Large intestine (tissue), 3 donors: ENCODE results near the gene MEMO1. TPM values are rescaled to one million over a fixed set of nuclear protein-coding genes. Genes with fewer than 3 reads are reported as not detected.
A peak's percentile ranks its signal among the peaks of the same experiment; 100 is the strongest.

Source experiments
- DNase-seq, 2 donors: peaks; one replicate each; pipeline versions ENCODE4 v3.0.0 to v3.0.0-alpha.2; 2013
- H3K27ac ChIP-seq: one replicate; pipeline ENCODE4 v1.5.1; 2013; ENCODE audit warnings: low read length
- H3K27me3 ChIP-seq: 2 replicates; pipeline ENCODE4 v1.6.1; 2013; ENCODE audit warnings: low read length; ENCODE audit not compliant: control insufficient read depth, insufficient read depth
- H3K36me3 ChIP-seq: 2 replicates; pipeline ENCODE4 v1.6.1; 2013; ENCODE audit warnings: low read length; ENCODE audit not compliant: control insufficient read depth, insufficient read depth
- H3K4me1 ChIP-seq: one replicate; pipeline ENCODE4 v1.6.1; 2013; ENCODE audit warnings: low read length; ENCODE audit not compliant: control insufficient read depth, insufficient read depth
- H3K4me3 ChIP-seq: one replicate; pipeline ENCODE4 v1.5.1; 2013; ENCODE audit warnings: low read length
- H3K9me3 ChIP-seq: one replicate; pipeline ENCODE4 v1.6.1; 2013; ENCODE audit warnings: mild to moderate bottlenecking, low read depth, low read length, moderate library complexity; ENCODE audit not compliant: control insufficient read depth
- WGBS: methylation state at CpG from one replicate; pipeline ENCODE4 v1.1.5; 2013; ENCODE audit warnings: low lambda C conversion rate; ENCODE audit not compliant: insufficient coverage; 5-methylcytosine and 5-hydroxymethylcytosine counted together
- polyA plus RNA-seq: library from polyadenylated mRNA; unstranded; fragments of 120-200 nt; gene quantifications from one replicate; pipeline ENCODE4 v1.2.1, GENCODE V29; 2013

MEMO1 gene
- polyA plus RNA-seq, 1 donor, result 38.3 TPM

DNA sequence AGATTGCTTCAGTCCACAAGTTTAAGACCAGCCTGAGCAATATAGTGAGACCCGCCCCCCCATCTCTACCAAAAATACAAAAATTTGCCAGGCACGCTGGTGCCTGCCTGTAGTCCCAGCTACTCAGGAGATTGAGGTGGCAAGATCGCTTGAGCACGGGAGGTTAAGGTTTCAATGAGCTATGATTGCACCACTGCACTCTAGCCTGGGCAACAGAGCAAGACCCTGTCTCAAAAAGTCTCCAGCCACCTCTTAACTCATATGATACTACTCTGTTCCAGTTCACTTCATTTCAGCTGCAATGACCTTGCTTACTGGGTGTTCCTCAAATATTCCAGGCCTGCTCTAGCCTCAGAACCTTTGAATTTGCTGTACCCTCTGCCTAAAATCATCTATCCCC, 11.4 kb downstream of the MEMO1 start:
- H3K27ac ChIP-seq, result no peak overlapping the region
- H3K27me3 ChIP-seq, result no peaks in the 10 kb centered on the region
- no peak overlapping the region for H3K4me3 ChIP-seq
- H3K36me3 ChIP-seq, result no peaks in the 10 kb centered on the region
- WGBS, result no CpG with 5 or more reads among the region's 4 CpGs
- no peaks in the 10 kb centered on the region for H3K4me1 ChIP-seq
- H3K9me3 ChIP-seq, result peaks cover 2% of the 10 kb centered on the region
- no peak for DNase-seq

DNA sequence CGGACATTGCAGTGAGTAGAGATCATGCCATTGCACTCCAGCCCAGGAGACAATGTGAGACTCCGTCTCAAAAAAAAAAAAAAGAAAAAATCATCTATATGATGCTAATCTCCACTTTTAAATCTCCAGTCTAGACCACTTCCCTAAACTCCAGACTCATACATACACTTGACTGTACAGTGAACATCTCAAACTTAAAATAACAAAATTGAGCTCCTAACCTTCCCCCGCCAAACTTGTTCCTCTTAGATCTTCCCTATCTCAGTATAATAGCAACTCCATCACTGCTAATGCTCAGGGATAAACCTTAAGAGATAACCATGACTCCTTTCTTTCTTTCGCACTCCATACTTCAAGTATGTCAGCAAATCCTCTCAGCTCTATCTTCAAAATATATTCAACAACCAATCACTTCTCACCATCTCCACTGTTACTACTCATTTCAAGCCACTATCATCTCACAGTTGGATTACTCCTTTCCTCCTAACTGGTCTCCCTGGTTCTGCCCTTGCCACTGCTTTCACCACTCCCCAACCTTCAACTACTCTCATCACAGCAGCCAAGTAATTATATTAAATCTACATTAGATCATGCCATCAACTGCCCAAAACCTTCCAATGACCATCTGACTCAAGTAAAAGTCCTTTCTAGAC, 12.0 kb downstream of the MEMO1 start:
- H3K27me3 ChIP-seq, result no peaks in the 10 kb centered on the region
- H3K4me1 ChIP-seq, result no peaks in the 10 kb centered on the region
- H3K36me3 ChIP-seq, result no peaks in the 10 kb centered on the region
- DNase-seq, result no peak
- WGBS, result 83% methylated on average over 1 of the region's 4 CpGs
- no peak overlapping the region for H3K27ac ChIP-seq
- H3K4me3 ChIP-seq, result no peak overlapping the region
- H3K9me3 ChIP-seq, result peaks cover 2% of the 10 kb centered on the region

DNA sequence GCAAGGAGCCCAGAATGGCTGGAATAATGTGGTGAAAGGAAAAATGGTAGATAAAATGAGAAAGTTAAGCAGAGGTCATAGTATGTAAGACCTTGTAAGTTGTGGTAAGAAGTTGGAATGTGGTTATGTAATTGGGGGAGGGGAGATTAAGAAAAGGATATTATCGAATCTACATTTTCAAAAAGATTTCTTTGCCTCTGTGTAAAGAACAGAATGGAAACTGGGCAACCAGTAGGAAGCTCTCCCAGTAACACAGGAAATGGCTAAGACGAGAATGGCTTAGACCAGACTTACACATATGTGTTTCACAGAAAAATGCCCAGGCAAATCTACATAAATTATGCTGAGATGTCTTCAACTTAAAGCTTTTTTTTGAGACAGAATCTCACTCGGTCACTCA, 13.2 kb downstream of the MEMO1 start:
- no peaks in the 10 kb centered on the region for H3K36me3 ChIP-seq

DNA sequence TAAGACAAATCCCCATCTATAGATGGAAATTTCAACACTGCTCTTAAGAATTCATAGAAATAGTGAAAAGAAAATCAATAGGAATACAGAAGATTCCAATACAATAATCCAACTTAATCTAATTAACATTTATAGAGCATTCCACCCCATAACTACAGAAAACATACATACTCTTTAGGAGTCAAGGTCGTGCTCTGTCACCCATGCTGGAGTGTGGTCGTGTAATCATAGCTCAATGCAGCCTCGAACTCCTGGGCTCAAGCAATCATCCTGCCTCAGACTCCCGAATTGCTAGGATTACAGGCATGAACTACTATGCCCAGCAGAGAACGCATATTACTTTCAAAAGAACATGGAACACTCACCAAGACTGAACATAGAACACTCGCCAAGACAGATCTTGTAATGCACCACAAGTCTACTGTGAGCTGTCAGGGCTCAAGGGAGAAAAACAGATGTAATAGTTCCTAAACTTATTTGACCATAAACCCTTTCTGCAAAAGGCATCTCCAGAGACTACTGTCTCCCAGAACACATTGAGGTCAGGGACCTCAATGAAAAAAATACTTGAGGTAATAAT, 14.1 kb downstream of the MEMO1 start:
- Histone ChIP-seq H3K9me3 (peaks cover 2% of the 10 kb centered on the region), H3K27me3 (no peaks in the 10 kb centered on the region), H3K36me3 (no peaks in the 10 kb centered on the region), H3K4me1 (peaks cover 3% of the 10 kb centered on the region), H3K27ac (no peak overlapping the region), H3K4me3 (no peak overlapping the region)
- no CpG with 5 or more reads among the region's 6 CpGs for WGBS
- no peak for DNase-seq

More for the DNA sequence above, 13.2 kb downstream of the MEMO1 start:
- H3K4me1 ChIP-seq, result no peaks in the 10 kb centered on the region
- no peak overlapping the region for H3K27ac ChIP-seq
- DNase-seq, result no peak
- no peaks in the 10 kb centered on the region for H3K27me3 ChIP-seq
- peaks cover 2% of the 10 kb centered on the region for H3K9me3 ChIP-seq
- no CpG with 5 or more reads among the region's 3 CpGs for WGBS
- H3K4me3 ChIP-seq, result no peak overlapping the region

DNA sequence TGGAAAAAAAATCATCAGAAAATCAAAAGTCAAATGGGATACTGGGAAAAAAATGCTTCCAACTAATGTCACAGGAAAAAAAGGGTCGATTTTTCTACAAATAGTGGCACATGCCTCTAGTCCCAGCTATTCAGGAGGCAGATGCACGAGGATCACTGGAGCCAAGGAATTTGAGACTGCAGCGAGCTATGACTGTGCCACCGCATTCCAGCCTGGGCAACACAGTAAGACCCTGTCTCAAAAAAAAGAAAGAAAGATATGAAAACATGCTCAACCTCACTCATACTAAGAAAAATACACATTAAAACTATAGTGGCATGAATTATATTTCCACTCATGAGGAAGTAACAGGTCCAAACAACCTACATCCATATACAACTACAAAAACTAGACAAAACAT, 17.9 kb downstream of the MEMO1 start:
- no peak overlapping the region for H3K27ac ChIP-seq
- no peaks in the 10 kb centered on the region for H3K36me3 ChIP-seq
- no peaks in the 10 kb centered on the region for H3K27me3 ChIP-seq
- H3K9me3 ChIP-seq, result peaks cover 2% of the 10 kb centered on the region
- no peak for DNase-seq
- no CpG with 5 or more reads among the region's 4 CpGs for WGBS
- H3K4me1 ChIP-seq, result peaks cover 3% of the 10 kb centered on the region
- no peak overlapping the region for H3K4me3 ChIP-seq

DNA sequence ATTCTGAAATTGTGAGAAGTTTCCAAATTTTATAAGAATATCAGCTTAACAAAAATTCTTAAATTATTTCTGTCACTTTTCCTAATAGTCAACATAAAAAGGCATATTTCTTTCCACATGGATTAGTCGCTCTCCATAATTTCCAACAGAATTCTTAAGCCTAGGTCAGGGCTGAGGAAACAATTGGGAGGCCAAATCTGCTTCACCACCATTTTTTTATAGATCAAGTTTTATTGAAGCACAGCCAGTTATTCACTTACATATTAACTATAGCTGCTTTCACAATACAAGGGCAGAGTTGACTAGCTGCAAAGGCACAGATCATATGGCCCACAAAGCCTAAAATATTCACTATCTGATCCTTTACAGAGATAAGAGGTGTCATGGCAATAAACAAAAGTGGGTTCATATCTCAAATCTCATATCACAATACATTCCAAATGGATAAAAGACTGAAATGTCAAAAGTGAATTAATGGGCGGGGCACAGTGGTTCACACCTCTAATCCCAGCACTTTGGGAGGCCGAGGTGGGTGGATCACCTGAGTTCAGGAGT, 18.7 kb downstream of the MEMO1 start:
- H3K4me3 ChIP-seq, result no peak overlapping the region
- H3K27ac ChIP-seq, result no peak overlapping the region
- H3K9me3 ChIP-seq, result peaks cover 2% of the 10 kb centered on the region
- WGBS, result 90% methylated on average over 1 of the region's 3 CpGs
- peaks cover 3% of the 10 kb centered on the region for H3K4me1 ChIP-seq
- H3K36me3 ChIP-seq, result no peaks in the 10 kb centered on the region
- peak in 1 of 2 donors; percentile 45 for DNase-seq
- no peaks in the 10 kb centered on the region for H3K27me3 ChIP-seq

DNA sequence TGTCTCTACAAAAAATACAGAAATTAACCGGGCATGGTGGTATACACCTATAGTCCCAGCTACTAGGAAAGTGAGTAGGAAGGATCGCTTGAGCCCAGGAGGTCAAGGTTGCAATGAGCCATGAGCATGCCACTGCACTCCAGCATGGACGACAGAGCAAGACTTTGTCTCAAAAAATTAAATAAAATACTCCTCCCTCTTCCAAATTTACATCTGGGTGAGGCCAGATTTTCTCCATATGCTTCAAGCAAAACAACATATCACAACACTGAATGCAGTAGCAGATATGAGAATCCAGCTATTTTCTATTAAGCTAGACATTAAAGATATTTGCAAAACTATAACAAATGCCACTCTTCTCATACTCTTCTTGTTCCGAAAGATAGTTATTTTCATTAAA, 20.9 kb downstream of the MEMO1 start:
- Histone ChIP-seq H3K27ac (no peak overlapping the region), H3K4me3 (no peak overlapping the region), H3K27me3 (no peaks in the 10 kb centered on the region), H3K36me3 (no peaks in the 10 kb centered on the region), H3K9me3 (no peaks in the 10 kb centered on the region), H3K4me1 (peaks cover 3% of the 10 kb centered on the region)
- 83% methylated on average over 1 of the region's 4 CpGs for WGBS
- no peak for DNase-seq

DNA sequence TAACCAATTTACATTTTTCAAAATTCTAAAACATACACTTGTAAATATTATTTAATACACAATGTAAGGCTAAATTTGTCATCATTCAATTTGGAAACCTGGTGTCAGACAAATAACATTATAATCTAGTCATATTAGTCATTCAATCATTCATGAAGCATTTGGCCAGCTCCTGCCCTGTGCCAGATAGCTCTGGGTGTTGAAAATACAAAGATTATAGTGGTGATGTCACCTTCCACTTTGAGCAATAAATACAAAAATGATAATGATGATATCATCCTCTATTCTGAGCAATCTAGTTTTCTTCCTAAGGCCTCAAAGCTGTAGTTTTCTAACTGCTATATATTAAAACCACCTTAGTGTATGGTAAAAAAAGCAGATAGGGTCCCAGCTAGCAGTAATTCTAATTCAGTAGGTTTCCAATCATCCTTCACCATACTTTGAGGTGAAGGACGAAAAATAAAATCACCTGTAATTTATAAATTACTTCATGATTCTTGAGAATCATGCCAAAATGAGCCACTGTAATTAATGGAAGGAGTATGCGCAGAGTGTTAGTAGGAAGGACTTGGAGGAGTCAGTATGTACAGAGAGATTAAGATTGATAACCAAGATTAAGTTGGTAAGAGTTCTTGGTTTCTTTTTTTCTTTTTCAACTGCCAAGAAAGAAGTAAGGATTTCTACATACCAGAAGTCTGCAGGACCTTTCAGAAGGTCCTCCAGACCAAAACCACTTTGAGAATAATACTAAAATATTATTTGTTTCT, 23.2 kb downstream of the MEMO1 start:
- H3K27me3 ChIP-seq, result no peaks in the 10 kb centered on the region
- no peak overlapping the region for H3K27ac ChIP-seq
- no peaks in the 10 kb centered on the region for H3K36me3 ChIP-seq
- H3K4me3 ChIP-seq, result no peak overlapping the region
- H3K9me3 ChIP-seq, result peaks cover 2% of the 10 kb centered on the region
- no peak for DNase-seq
- H3K4me1 ChIP-seq, result peaks cover 3% of the 10 kb centered on the region
- 100% methylated on average over 2 of the region's 2 CpGs for WGBS

DNA sequence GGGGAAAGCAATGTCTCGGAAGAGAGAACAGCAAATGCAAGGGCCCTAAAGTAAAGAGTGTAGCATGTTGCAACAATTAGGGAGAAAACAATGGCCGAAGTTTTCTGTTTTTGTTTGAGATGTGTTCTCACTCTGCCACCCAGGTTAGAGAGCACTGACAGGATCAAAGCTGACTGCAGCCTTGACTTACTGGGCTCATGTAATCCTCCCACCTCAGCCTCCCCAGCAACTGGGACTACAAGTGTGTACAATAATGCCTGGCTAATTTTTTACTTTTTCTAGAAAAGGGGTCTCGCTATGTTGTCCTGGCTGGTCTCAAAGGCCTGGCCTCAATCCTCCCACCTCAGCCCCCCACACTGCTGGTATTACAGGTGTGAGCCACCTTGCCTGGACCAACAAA, 23.9 kb downstream of the MEMO1 start:
- no peak for DNase-seq
- Histone ChIP-seq H3K9me3 (peaks cover 2% of the 10 kb centered on the region), H3K36me3 (no peaks in the 10 kb centered on the region), H3K4me3 (no peak overlapping the region), H3K27ac (no peak overlapping the region), H3K4me1 (peaks cover 1% of the 10 kb centered on the region), H3K27me3 (no peaks in the 10 kb centered on the region)
- WGBS, result 93% methylated on average over 3 of the region's 3 CpGs

DNA sequence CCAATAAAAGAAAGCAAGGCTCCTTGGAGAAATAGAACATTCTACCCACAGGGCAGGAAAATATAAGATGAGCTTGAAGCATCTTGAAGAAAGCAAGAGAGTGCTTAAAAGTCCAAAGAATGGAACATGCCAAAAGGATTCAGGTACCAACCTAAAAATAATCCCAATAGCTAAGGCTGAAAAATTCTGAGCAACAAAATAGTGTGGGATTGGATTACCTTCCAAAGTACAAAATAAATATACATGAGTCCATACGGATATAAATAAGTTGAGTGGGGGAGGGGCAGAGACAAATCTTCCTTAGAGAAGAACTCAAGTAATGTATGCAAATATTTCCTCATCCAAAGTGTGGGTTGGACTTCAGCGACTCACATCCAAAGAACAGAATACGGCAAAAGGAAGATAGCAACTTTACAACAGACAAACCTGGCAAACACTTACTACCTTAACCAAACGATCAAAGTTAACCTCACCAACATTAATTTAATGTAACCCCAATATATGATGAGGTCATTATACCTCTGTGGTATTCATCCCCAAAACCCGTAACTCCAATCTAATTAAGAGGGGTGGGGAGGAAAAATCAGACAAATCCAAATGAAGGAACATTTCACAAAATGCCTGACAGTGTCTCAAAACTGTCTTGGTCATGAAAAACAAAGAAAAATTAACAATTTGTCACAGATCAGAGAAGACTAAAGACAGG, 26.9 kb downstream of the MEMO1 start:
- Histone ChIP-seq H3K4me3 (no peak overlapping the region), H3K4me1 (no peaks in the 10 kb centered on the region), H3K9me3 (peaks cover 2% of the 10 kb centered on the region), H3K36me3 (no peaks in the 10 kb centered on the region), H3K27me3 (no peaks in the 10 kb centered on the region), H3K27ac (no peak overlapping the region)
- WGBS, result no CpG with 5 or more reads among the region's 5 CpGs
- DNase-seq, result no peak
